Measurements from ENCODE around the gene SNAI1. TPM values are rescaled to one million over a fixed set of nuclear protein-coding genes. Genes with fewer than 3 reads are reported as not detected.

SNAI1 gene
- total and polyA plus RNA-seq, 11 donors = 0.37 to 6.7 (median 1.6) TPM

DNA sequence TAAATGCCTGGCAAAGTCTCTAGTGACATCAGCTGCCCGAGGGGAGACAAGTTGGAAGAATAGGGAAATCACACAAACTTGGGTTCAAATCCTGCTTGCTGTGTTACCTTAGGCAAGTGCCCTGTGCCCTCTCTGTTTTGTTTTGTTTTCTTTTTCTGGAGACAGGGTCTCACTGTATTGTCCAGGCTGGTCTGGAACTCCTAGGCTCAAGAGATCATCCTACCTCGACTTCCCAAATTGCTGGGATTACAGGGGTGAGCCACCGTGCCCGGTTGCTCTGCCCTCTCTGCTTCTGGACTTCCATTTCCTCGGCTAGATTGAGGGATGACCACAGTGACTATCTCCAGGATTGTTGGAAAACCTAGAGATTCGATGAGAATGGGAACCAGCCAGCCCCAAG lies 55.4 kb downstream of the SNAI1 start:
- ATAC-seq (no peak), DNase-seq (no peak)
- no peak for TF ChIP-seq POLR2A (IDR thresholded peaks at IDR 0.05)
- TF ChIP-seq, protein P1, sequence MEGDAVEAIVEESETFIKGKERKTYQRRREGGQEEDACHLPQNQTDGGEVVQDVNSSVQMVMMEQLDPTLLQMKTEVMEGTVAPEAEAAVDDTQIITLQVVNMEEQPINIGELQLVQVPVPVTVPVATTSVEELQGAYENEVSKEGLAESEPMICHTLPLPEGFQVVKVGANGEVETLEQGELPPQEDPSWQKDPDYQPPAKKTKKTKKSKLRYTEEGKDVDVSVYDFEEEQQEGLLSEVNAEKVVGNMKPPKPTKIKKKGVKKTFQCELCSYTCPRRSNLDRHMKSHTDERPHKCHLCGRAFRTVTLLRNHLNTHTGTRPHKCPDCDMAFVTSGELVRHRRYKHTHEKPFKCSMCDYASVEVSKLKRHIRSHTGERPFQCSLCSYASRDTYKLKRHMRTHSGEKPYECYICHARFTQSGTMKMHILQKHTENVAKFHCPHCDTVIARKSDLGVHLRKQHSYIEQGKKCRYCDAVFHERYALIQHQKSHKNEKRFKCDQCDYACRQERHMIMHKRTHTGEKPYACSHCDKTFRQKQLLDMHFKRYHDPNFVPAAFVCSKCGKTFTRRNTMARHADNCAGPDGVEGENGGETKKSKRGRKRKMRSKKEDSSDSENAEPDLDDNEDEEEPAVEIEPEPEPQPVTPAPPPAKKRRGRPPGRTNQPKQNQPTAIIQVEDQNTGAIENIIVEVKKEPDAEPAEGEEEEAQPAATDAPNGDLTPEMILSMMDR (IDR thresholded peaks at IDR 0.05) = no peak
- intact Hi-C loops (cut with DNase I) = no loop called here
- H3K27me3 ChIP-seq = no peaks in the 10 kb centered on the region
- no peak overlapping the region for H3K4me3 ChIP-seq
- WGBS, 4 donors = 64 to 89% (median 68%) methylated on average over 6 of the region's 6 CpGs
- H3K36me3 ChIP-seq = no peaks in the 10 kb centered on the region
- H3K9me3 ChIP-seq = no peaks in the 10 kb centered on the region
- peaks cover 0 to 18% (median 3%) of the 10 kb centered on the region in 12 donors for H3K4me1 ChIP-seq
- H3K27ac ChIP-seq = no peak overlapping the region

Other genes starting within 250 kb of the SNAI1 start
- 10 to 100 TPM in 1 of 9 donors, 1 to 10 TPM in 8; 4.6 to 12.5 (median 6.3) TPM for gene SLC9A8, start 170.2 kb upstream of the SNAI1 start, total RNA-seq
- 1 to 10 TPM; 5.3 to 5.5 TPM for gene SLC9A8, start 170.2 kb upstream of the SNAI1 start, polyA plus RNA-seq
- 1 to 10 TPM; 5.9 to 9.3 (median 7.8) TPM for gene SPATA2, start 67.5 kb upstream of the SNAI1 start, total RNA-seq
- 1 to 10 TPM; 4.3 to 8.0 TPM for gene SPATA2, start 67.5 kb upstream of the SNAI1 start, polyA plus RNA-seq
- 100 to 1,000 TPM in 2 of 9 donors, 10 to 100 TPM in 7; 42.1 to 128 (median 52.4) TPM for gene RNF114, start 46.6 kb upstream of the SNAI1 start, total RNA-seq
- gene RNF114, start 46.6 kb upstream of the SNAI1 start, polyA plus RNA-seq = 10 to 100 TPM; 36.5 to 48.5 TPM
- gene UBE2V1, start 130.2 kb downstream of the SNAI1 start, total RNA-seq = 100 to 1,000 TPM in 1 of 9 donors, 10 to 100 TPM in 8; 54.2 to 105 (median 84.8) TPM
- gene UBE2V1, start 130.2 kb downstream of the SNAI1 start, polyA plus RNA-seq = 10 to 100 TPM; 73.0 to 73.9 TPM
- gene PEDS1, start 170.7 kb downstream of the SNAI1 start, total RNA-seq = 10 to 100 TPM; 13.7 to 37.4 (median 23.6) TPM
- gene PEDS1, start 170.7 kb downstream of the SNAI1 start, polyA plus RNA-seq = 10 to 100 TPM; 28.4 to 35.3 TPM
- gene CEBPB, start 207.8 kb downstream of the SNAI1 start, total RNA-seq = 100 to 1,000 TPM in 1 of 9 donors, 10 to 100 TPM in 8; 30.2 to 122 (median 63.3) TPM
- 10 to 100 TPM; 14.7 to 19.8 TPM for gene CEBPB, start 207.8 kb downstream of the SNAI1 start, polyA plus RNA-seq